ENCODE measurements around the gene FNDC3A.

FNDC3A gene, protein sequence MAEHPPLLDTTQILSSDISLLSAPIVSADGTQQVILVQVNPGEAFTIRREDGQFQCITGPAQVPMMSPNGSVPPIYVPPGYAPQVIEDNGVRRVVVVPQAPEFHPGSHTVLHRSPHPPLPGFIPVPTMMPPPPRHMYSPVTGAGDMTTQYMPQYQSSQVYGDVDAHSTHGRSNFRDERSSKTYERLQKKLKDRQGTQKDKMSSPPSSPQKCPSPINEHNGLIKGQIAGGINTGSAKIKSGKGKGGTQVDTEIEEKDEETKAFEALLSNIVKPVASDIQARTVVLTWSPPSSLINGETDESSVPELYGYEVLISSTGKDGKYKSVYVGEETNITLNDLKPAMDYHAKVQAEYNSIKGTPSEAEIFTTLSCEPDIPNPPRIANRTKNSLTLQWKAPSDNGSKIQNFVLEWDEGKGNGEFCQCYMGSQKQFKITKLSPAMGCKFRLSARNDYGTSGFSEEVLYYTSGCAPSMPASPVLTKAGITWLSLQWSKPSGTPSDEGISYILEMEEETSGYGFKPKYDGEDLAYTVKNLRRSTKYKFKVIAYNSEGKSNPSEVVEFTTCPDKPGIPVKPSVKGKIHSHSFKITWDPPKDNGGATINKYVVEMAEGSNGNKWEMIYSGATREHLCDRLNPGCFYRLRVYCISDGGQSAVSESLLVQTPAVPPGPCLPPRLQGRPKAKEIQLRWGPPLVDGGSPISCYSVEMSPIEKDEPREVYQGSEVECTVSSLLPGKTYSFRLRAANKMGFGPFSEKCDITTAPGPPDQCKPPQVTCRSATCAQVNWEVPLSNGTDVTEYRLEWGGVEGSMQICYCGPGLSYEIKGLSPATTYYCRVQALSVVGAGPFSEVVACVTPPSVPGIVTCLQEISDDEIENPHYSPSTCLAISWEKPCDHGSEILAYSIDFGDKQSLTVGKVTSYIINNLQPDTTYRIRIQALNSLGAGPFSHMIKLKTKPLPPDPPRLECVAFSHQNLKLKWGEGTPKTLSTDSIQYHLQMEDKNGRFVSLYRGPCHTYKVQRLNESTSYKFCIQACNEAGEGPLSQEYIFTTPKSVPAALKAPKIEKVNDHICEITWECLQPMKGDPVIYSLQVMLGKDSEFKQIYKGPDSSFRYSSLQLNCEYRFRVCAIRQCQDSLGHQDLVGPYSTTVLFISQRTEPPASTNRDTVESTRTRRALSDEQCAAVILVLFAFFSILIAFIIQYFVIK

GRCh38 chr13:48975856-48976575 lies at the start of gene FNDC3A:
Gene FNDC3A, plus strand, starts transcription at chr13:48975912. Its CDS starts 30,279 bp downstream, at chr13:49006191.
- peak; percentile 79 for DNase-seq

DNA sequence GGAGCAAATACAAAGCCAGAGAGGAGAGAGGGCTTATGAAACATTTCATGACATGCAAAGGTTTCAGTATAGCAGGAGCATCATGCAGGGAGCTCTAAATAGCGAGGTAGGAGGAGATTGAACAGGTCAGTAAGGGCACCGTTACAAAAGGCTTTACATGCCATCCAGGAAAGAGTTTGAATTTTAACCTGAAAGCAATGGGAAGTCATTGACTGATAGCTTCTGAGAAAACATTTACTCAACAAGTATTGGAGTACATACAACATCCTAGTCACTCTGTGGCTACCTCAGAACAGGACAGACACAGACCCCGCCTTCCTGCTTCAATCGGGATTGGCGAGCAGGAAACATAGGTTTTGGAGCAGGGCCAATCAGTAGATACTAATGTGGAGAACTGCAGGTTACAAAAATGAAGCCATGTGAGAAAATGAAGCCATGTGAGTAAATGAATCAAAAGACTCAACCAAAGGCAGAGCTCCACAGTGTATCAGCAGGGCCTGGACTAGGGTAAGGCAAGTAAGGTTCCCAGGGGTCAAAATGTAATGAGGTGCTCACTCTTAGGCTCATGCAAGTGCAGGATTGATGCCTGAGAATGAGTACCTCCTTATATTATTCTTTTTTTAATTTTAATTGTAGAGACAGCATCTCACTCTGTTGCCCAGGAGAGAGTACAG lies 46.8 kb upstream of the FNDC3A start:
- DNase-seq: no peak

DNA sequence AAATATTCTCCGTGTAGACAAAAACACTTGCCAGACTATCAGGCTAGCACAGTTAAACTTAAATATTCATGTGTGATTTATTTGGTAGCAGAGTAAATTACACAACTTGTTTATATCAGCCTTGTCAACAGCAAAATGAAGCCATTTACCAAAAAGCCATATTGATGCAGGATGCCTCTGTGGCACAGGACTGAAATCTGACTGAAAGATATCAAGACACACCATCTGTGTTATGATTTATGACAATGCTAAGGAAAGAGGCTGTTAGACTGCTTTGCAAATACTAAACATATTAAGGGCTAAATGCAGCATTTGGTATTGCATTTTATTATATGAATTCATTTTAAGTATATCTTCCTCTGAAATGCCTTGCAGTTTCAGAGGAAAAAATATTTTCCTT lies 44.8 kb upstream of the FNDC3A start:
- DNase-seq: no peak

GRCh38 chr13:48938308-48938943 lies 37.3 kb upstream of the FNDC3A start:
- no peak for DNase-seq

DNA sequence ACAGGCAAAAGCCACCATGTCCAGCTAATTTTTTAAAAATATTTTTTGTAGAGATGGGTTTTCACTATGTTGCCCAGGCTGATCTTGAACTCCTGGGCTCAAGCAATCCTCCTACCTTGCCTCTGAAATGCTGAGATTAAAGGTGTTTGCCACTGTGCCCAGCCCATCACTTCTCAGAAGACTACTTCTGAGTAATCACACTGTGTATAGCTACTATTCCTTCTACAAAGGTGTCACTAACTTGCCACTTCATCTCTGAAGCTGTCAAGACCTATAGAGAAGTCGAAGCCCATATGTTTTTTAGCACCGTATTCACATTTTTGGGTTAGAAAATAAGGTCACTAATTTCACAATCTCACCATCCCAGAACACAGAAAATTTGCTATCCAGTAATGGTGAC lies 36.0 kb upstream of the FNDC3A start:
- DNase-seq: no peak

DNA sequence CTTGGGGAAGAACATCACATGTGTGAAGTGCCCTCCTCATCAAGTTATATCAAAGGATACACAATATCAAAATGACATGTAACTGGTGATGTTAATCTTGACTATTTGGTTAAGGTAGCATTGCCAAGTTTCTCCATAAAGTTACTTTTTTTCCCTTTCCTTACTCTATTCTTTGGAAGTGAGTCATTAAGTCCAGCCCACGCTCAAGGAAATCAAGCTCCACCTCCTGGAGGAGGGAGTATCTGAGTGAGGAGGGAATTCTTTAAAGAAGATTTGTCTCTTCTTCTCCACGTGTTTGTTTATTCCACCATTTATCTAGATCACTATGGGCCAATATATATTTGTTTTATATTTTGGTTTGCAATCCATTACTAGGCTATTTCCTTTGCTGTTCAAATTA lies 33.6 kb upstream of the FNDC3A start:
- DNase-seq: no peak

DNA sequence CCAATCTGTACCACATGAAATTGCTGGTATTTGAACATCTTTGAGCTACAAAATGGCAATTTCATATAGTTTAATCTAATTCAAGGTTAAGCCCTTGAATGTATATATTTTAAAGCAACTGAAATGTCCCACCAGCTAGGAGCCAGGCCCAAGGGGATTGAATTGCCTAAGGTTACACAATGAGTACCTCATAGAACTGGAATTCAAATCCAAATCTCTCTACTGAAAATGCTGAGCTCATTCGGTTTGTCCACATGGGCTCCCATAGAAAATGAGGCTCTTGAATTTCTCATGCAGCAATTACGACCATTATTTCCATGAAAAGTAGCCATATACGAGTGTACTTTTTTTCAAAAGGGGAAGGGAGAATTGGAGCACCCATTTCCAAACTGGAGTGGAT lies 31.5 kb upstream of the FNDC3A start:
- no peak for DNase-seq

DNA sequence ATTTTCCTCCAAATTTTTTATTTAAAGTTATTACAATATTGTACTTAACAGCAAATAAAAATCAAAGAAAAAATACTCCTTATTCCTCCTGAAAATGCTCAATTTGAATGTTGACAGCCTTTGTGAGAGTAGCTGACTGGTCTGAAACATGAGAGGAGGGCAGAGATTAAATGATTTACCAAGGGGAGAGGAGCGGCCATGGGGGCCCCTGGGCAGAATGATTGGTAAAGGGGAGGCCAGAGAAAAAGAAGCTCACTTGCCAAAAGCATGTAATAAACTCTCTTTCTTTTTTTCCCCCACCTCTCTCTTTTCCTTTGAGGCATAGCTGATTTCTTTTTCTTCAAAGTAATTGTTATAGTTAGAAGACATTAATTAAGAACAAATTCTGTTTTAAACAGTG lies 30.1 kb upstream of the FNDC3A start:
- no peak for DNase-seq

DNA sequence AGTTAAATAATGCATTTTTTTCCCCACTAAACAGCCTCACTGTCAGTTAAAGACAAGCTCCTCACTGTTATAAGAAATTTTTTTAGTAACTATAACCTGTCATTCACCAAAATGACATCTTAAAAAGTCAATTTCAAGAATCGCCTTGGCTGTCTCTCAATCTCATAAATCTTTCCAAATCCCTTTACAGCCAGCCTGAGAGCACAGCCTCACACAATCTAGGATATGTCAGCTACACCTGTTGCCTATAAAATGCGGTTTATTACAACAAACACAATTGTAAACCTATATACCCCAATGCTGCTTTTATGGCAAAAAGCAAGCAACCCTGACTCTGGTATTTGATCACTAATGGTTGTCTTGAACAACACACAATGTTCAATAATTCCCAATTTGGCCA lies 29.5 kb upstream of the FNDC3A start:
- no peak for DNase-seq

DNA sequence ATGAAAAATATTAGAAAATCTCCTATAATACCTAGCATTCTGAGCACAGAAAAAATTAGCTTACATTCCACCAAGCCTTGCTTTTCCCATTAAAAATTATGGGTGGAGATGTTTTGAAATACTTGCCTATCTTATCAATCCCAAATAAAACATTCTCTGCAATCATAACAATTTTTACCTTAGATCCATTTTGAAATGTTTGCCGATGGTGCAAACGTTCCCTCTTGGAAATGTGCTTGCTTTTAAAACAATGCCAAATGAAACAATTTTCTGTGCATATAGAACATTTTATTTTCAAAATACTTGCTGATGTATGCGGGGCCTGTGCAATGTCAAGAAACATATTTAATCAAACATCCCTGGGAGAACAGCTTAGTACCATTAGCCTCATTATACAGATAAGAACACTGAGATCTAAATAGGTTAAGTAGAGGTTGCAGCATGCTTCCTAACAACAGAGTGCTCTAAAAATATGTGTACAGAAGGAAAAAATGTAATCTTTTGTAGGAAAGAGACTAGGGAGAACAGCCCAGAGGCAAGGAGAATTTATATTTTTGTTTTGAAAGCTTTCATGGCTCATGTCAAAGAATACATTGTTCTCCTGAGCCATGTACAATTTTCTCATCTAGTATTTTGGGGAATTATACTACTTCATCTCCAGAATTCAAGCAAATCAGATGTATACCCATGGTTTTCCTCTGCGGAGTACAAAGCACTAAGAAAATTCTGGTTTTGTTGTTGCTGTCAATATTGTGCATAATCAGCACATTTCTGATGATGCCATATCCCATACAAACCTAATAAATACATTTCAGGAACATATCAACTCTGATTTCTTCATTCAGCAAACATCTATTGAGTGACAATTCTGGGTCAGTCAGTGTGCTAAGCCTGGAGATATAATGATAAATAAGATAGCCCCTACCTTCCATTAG lies 25.9 kb upstream of the FNDC3A start:
- no peak for DNase-seq

GRCh38 chr13:48950501-48950875 lies 25.2 kb upstream of the FNDC3A start:
- DNase-seq: no peak

DNA sequence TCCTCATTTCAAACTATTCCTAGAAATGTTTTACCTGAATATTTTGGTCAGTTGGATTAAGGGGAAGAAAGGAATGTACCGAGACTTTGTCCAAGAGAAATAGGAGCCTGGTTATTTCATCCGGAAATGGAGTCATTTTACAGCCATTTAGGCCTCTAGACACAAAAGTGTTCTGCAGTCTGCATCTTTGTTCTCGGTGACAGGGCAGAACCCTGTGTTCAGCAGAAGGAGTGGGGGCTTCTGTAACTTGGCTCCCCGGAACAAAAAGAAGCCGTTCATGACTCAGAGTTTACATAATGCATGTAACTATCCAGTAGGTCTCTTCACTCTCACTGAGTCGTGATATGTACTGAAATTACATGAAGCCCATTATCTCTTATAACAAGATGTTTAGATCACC lies 21.6 kb upstream of the FNDC3A start:
- DNase-seq: no peak

GRCh38 chr13:48955536-48955935 lies 20.2 kb upstream of the FNDC3A start:
- DNase-seq: no peak

- no peak for DNase-seq
Measured at GRCh38 chr13:48961379-48961778, 14.3 kb upstream of the FNDC3A start.

GRCh38 chr13:48962281-48962680 lies 13.4 kb upstream of the FNDC3A start:
- DNase-seq: no peak

DNA sequence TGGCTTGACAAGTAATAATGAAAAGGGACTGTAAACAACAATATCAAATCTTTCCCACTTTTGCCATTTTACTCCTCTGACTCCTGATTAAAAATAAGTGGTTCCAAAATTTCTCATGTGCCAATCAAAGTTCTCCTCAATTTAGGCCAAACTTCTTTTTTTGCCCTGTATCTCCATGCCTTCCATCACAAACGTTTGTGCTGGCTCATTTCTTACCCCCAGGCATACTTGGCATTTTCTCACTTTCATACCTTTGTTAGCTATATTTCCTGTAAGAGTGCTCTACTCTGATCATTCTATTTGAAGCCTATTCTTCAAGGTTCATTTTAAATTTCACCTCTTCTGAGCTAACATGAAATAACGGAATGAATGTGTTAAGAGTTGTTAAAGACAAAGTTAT lies 10.0 kb upstream of the FNDC3A start:
- DNase-seq: no peak

DNA sequence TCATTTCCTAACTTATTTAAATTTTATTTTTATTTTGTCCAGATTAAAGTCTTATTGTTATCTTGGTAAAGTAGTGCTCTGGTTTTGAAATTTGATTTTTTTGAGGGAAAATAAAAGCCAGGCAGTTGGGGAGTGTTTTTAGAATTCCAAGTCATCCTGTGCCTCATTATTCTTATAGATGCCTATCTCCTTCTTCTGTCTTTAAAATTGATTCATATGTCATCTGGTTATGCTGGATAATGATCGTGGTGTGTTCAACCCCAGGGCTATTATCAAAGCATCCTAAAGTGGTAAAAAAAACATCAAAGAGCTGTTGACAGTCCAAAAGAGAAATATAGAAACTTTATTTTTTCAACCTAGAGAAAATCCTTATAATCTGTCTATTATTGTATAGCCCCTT lies 6.0 kb upstream of the FNDC3A start:
- DNase-seq: no peak

GRCh38 chr13:48973845-48974431 lies 1.8 kb upstream of the FNDC3A start:
- no peak for DNase-seq

DNA sequence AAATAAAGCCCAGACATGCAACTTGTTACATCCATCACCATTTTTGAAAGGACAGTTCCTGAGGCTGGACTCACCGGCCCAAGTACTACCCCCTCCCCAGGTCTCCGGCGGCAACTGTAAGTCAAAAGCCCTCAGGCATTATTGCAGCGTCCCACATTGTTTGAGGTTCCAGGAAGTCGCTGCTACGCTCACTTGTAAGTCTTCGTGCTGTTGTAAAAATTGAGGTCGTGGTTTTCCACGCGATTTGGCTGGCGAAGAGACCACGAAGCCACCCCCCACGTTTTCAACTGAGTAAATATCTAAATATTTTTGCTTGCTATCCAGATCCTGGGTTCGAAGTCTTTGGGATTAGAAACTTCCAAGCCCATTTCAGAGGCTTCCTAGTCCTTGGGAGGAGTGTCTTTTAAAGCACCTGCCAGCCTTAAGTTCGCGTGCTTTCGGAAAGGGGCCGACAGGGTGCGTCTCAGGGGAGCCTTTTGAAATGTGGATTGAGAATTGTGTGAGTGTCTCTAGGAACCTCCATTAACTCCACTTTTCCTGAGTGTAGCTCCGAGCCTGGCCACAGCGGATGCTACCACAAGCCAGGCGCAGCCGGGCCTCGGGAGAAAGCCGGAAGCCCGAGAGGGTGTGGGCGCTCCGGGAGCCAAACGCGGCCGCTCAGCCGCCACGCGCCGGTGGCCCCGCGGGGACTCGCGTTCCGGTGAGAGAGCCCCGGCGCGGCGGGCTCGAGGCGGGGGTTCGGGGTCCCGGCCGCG lies 434 bp upstream of the FNDC3A start:
- DNase-seq: peak; percentile 61
